Smooth muscle cell (in vitro differentiated cells): ENCODE results near the gene CHMP4B. TPM values are rescaled to one million over a fixed set of nuclear protein-coding genes. Genes with fewer than 3 reads are reported as not detected.

Experiments
- DNase-seq: peaks from one replicate; lab custom pipeline; 2025; ENCODE audit not compliant: unreplicated experiment; lab: John Stamatoyannopoulos, UW
- H2AFZ ChIP-seq: fragments of 200-600 bp; sonication (generic); 2 replicates; pipeline ENCODE4 v1.6.0; 2016; ENCODE audit warnings: antibody characterized with exemption, low read depth, mild to moderate bottlenecking
- H3F3A ChIP-seq: fragments of 200-600 bp; sonication (generic); 2 replicates; pipeline ENCODE4 v1.6.0; 2017; ENCODE audit warnings: antibody characterized with exemption, low read depth
- H3K27ac ChIP-seq: fragments of 200-600 bp; sonication (generic); 2 replicates; pipeline ENCODE4 v1.5.1; 2016; ENCODE audit warnings: low read depth, mild to moderate bottlenecking
- H3K27me3 ChIP-seq: fragments of 200-600 bp; sonication (generic); 2 replicates; pipeline ENCODE4 v1.6.1; 2016; ENCODE audit warnings: low read depth, mild to moderate bottlenecking
- H3K36me3 ChIP-seq: fragments of 200-600 bp; sonication (generic); 2 replicates; pipeline ENCODE4 v1.5.1; 2016; ENCODE audit warnings: low read depth
- H3K4me1 ChIP-seq: fragments of 200-600 bp; sonication (generic); 2 replicates; pipeline ENCODE4 v1.5.1; 2016; ENCODE audit warnings: low read depth
- H3K4me2 ChIP-seq: fragments of 200-600 bp; sonication (generic); 2 replicates; pipeline ENCODE4 v1.6.0; 2016; ENCODE audit warnings: mild to moderate bottlenecking
- H3K4me3 ChIP-seq: fragments of 200-600 bp; sonication (generic); 2 replicates; pipeline ENCODE4 v1.5.1; 2016; ENCODE audit warnings: mild to moderate bottlenecking
- H3K79me2 ChIP-seq: fragments of 200-600 bp; sonication (generic); 2 replicates; pipeline ENCODE4 v1.6.0; 2016; ENCODE audit warnings: low read depth, mild to moderate bottlenecking
- H3K9ac ChIP-seq: fragments of 200-600 bp; sonication (generic); 2 replicates; pipeline ENCODE4 v1.6.0; 2016; ENCODE audit warnings: low read depth
- H3K9me3 ChIP-seq: fragments of 200-600 bp; sonication (generic); replicated peaks from 2 replicates; pipeline ENCODE4 v1.5.1; 2016; ENCODE audit warnings: low read depth
- H4K20me1 ChIP-seq: fragments of 200-600 bp; sonication (generic); 2 replicates; pipeline ENCODE4 v1.6.0; 2016; ENCODE audit warnings: low read depth
- WGBS: methylation state at CpG from one replicate; pipeline ENCODE4 v1.1.7; 2016; ENCODE audit warnings: low lambda C conversion rate; 5-methylcytosine and 5-hydroxymethylcytosine counted together
- polyA plus RNA-seq: library from polyadenylated mRNA; unstranded; fragments of >200 nt; fragmentation: Nextera tagmentation; extraction: Ambion mirVana; gene quantifications from 2 replicates; pipeline ENCODE4 v1.2.1, GENCODE V29; 2016
- total RNA-seq: library from RNA; depleted of rRNA; stranded (reverse); fragments of >200 nt; gene quantifications from 2 replicates; pipeline ENCODE4 v1.2.3, GENCODE V29; 2014
- TF ChIP-seq, protein P1 (sequence below): fragments of 200-600 bp; sonication (generic); IDR thresholded peaks from 2 replicates; pipeline ENCODE4 v1.5.1; 2017; ENCODE audit warnings: borderline replicate concordance, mild to moderate bottlenecking, antibody characterized with exemption; ENCODE audit not compliant: insufficient read depth, poor library complexity, severe bottlenecking

CHMP4B gene
- total and polyA plus RNA-seq, 2 experiments from 2014 or later = 6.2 to 49.4 TPM

DNA sequence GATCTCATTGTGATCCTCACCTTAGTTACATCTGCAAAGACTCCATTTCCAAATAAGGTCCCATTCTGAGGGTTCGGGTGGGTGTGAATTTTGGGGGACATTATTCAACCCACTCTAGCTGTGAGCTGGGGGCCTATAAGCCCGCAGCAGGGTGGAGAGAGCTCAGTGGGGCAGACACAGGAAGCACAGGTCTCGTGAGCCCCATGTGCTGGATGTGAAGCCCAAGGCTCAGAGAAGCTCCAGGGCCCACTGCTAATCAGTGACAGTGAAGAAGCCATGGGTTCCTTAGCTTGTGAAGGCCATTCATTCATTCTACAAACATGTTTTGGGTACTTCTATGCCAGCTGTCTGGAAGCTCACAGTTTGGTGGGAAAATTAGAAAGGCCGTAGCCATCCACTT lies 47.5 kb downstream of the CHMP4B start:
- Histone ChIP-seq H3K36me3 (no peaks in the 10 kb centered on the region), H3F3A (peaks cover 9% of the 10 kb centered on the region), H3K4me2 (no peak overlapping the region), H2AFZ (no peak overlapping the region), H4K20me1 (peaks cover 24% of the 10 kb centered on the region), H3K27me3 (no peaks in the 10 kb centered on the region), H3K4me1 (peaks cover 4% of the 10 kb centered on the region), H3K79me2 (no peaks in the 10 kb centered on the region), H3K4me3 (no peak overlapping the region), H3K9ac (no peak overlapping the region), H3K27ac (no peak overlapping the region), H3K9me3 (no peaks in the 10 kb centered on the region)
- TF ChIP-seq, protein P1, sequence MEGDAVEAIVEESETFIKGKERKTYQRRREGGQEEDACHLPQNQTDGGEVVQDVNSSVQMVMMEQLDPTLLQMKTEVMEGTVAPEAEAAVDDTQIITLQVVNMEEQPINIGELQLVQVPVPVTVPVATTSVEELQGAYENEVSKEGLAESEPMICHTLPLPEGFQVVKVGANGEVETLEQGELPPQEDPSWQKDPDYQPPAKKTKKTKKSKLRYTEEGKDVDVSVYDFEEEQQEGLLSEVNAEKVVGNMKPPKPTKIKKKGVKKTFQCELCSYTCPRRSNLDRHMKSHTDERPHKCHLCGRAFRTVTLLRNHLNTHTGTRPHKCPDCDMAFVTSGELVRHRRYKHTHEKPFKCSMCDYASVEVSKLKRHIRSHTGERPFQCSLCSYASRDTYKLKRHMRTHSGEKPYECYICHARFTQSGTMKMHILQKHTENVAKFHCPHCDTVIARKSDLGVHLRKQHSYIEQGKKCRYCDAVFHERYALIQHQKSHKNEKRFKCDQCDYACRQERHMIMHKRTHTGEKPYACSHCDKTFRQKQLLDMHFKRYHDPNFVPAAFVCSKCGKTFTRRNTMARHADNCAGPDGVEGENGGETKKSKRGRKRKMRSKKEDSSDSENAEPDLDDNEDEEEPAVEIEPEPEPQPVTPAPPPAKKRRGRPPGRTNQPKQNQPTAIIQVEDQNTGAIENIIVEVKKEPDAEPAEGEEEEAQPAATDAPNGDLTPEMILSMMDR = no peak
- WGBS = over 99% methylated on average over 4 of the region's 4 CpGs
- no peak for DNase-seq

DNA sequence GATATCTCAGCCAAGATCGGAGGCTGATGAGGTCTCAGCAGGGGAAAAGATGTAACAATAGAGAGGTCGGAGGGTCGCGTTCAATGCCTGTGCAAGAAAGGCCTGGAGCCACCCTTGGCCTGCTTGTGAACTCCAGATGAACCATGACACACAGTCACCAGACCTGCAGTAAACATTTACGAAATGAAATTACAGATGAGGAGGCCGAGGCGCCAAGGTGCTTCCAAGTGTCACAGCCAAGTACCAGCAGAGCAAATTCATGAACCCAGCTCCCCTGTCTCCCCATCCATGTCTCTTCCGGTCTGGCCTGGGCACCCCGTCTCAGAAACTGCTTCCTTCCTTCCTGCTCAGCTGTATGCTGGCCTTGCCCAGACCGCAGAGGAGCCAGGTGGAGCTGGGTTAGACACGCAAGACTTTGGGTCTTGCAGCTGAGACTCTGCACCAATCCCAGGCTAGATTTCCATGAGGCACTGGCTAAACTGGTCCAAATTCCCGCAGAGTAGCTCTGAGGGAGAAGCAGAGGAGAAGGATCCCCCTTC lies 48.1 kb downstream of the CHMP4B start:
- no peak overlapping the region for H3K4me2 ChIP-seq
- H3K9ac ChIP-seq = no peak overlapping the region
- DNase-seq = no peak
- peaks cover 4% of the 10 kb centered on the region for H3K4me1 ChIP-seq
- no peaks in the 10 kb centered on the region for H3K36me3 ChIP-seq
- no peak overlapping the region for H3K27ac ChIP-seq
- peaks cover 9% of the 10 kb centered on the region for H3F3A ChIP-seq
- H3K27me3 ChIP-seq = no peaks in the 10 kb centered on the region
- 96% methylated on average over 12 of the region's 12 CpGs for WGBS
- no peaks in the 10 kb centered on the region for H3K79me2 ChIP-seq
- H2AFZ ChIP-seq = no peak overlapping the region
- no peaks in the 10 kb centered on the region for H3K9me3 ChIP-seq
- no peak overlapping the region for H3K4me3 ChIP-seq
- peaks cover 19% of the 10 kb centered on the region for H4K20me1 ChIP-seq
- TF ChIP-seq, protein P1 = no peak

DNA sequence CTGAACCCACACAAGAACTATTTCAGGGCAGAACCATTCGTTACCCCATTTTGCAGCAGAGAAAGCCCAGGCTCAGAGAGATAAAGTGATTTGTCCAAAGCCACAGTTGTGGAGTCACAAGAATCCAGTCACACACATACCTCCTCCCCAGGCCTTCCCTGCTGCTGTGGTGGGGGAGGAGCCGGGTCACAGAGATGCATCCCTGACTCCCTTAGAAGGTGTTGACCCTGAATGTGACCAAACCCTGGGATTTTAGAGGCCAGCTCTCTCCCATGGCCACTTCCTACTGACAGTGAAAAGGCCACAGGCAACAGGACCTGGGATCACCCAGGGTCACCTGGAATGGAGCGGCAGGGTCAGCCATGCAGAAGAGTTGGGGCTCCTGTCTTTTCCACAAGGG lies 48.6 kb downstream of the CHMP4B start:
- no peak overlapping the region for H3K4me2 ChIP-seq
- 77% methylated on average over 3 of the region's 3 CpGs for WGBS
- no peak for DNase-seq
- H3K79me2 ChIP-seq = no peaks in the 10 kb centered on the region
- no peak overlapping the region for H3K4me3 ChIP-seq
- no peak overlapping the region for H2AFZ ChIP-seq
- no peak overlapping the region for H3K9ac ChIP-seq
- peaks cover 4% of the 10 kb centered on the region for H3K4me1 ChIP-seq
- H3K27ac ChIP-seq = no peak overlapping the region
- no peaks in the 10 kb centered on the region for H3K27me3 ChIP-seq
- H3F3A ChIP-seq = peaks cover 9% of the 10 kb centered on the region
- H3K9me3 ChIP-seq = no peaks in the 10 kb centered on the region
- H3K36me3 ChIP-seq = no peaks in the 10 kb centered on the region
- H4K20me1 ChIP-seq = peaks cover 14% of the 10 kb centered on the region
- TF ChIP-seq, protein P1 = no peak

DNA sequence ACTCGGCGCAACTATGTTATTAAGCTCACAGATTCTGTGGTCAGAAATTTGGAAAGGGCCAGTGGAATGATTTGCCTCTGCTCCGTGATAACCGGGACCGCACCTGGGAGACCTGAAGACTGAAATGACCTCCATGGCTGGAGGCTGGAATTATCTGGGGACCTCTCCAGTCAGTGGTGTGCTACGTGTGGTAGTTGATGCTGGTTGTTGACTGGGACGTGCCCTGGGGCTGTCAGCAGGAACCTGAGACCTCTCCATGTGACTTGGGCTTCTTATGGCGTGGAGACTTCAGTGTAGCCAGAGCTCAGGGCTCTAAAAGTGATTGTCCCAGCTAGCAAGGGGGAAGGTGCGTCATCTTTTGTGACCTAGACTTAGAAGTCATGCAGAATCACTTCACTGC lies 50.3 kb downstream of the CHMP4B start:
- Histone ChIP-seq H2AFZ (no peak overlapping the region), H3K27ac (no peak overlapping the region), H3K4me1 (peaks cover 4% of the 10 kb centered on the region), H3K4me2 (no peak overlapping the region), H3K79me2 (no peaks in the 10 kb centered on the region), H3K9ac (no peak overlapping the region), H3K27me3 (no peaks in the 10 kb centered on the region), H3K4me3 (no peak overlapping the region), H4K20me1 (peaks cover 5% of the 10 kb centered on the region), H3F3A (peaks cover 9% of the 10 kb centered on the region), H3K36me3 (no peaks in the 10 kb centered on the region), H3K9me3 (no peaks in the 10 kb centered on the region)
- DNase-seq = no peak
- TF ChIP-seq, protein P1 = no peak
- WGBS = 77% methylated on average over 9 of the region's 9 CpGs
